ES-I3 (cell line): ENCODE results near the gene GPATCH1.

ENCODE experiments used
- H3K36me3 ChIP-seq: 2 replicates; pipeline ENCODE4 v1.6.1; 2013; ENCODE audit warnings: mild to moderate bottlenecking, low read length, control low read depth, moderate library complexity; ENCODE audit not compliant: insufficient read depth
- H3K4me1 ChIP-seq: 2 replicates; pipeline ENCODE4 v1.6.1; 2013; ENCODE audit warnings: mild to moderate bottlenecking, control low read depth, low read length; ENCODE audit not compliant: insufficient read depth
- H3K9ac ChIP-seq: 2 replicates; pipeline ENCODE4 v1.6.1; 2013; ENCODE audit warnings: low read depth, mild to moderate bottlenecking, low read length, moderate library complexity
- H3K9me3 ChIP-seq: 2 replicates; pipeline ENCODE4 v1.6.1; 2013; ENCODE audit warnings: mild to moderate bottlenecking, low read length, moderate library complexity; ENCODE audit not compliant: control insufficient read depth, insufficient read depth

GPATCH1 gene

DNA sequence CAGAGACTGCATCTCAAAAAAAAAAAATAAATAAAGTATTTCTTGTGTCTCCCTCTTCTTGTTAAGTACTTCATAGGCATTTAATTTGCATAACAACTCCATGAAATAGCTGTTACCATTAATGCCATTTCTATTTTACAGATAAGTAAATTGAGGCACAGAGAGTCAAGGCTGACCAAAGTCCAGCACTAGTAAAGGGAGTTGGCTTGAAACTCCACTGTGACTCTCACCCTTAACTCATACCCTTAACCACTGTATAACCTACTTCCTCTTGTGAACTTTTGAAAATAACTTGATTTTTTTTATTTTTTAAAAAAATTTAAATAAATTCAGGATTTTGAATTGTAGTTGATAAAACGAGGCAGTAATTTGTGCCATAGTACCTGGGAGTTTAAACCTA, 6.0 kb downstream of the GPATCH1 start:
- no peaks in the 10 kb centered on the region for H3K9me3 ChIP-seq
- H3K36me3 ChIP-seq = no peaks in the 10 kb centered on the region
- H3K9ac ChIP-seq = no peak overlapping the region
- peaks cover 6% of the 10 kb centered on the region; the same call in 1 of the 2 replicates for H3K4me1 ChIP-seq

DNA sequence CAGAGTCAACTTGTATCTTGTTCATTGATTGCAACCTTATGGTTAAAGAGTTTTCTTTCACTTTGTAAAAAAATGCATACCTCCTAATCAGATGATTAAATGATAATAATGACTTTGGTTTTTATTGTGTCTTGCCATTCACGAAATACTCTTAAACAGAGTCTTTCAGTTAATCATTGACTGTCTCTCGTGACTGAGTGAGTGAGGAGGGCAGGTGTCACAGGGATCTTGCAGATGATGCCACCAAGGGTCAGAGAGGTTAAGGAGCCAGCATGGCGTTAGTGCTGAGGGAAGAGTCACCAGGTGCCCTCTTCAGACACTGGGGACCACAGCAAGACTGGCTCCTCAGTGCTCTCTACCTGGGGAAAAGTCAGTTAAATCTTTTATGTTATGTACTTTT, 8.0 kb downstream of the GPATCH1 start:
- Histone ChIP-seq H3K4me1 (peaks cover 6% of the 10 kb centered on the region; the same call in 1 of the 2 replicates), H3K9ac (no peak overlapping the region), H3K36me3 (peaks cover 8% of the 10 kb centered on the region; the same call in 1 of the 2 replicates), H3K9me3 (no peaks in the 10 kb centered on the region)

DNA sequence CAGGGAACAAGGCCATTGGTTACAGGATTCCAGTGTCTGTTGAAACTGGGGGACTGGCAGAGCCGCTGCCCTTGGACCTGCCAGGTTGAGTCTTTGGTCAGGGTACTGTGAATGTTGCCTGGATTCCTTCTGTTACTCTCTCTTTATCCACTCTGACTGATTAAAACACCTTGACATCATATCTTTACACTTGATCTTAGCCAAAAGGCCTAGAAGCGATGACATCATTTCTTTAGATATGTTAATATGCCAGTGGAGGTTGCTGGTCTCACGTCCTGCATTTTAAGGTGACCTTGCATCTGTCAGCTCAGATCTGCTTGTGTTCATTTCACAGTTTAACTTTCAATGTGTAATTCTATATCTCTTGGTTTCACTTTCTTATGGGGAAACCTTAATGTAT, 9.2 kb downstream of the GPATCH1 start:
- no peaks in the 10 kb centered on the region for H3K9me3 ChIP-seq
- H3K9ac ChIP-seq = no peak overlapping the region
- peaks cover 6% of the 10 kb centered on the region; the same call in 1 of the 2 replicates for H3K4me1 ChIP-seq
- H3K36me3 ChIP-seq = peaks cover 8% of the 10 kb centered on the region; the same call in 1 of the 2 replicates

GRCh38 chr19:33093420-33094210, 12.6 kb downstream of the GPATCH1 start:
- peaks cover 6% of the 10 kb centered on the region; the same call in 1 of the 2 replicates for H3K4me1 ChIP-seq
- no peak overlapping the region for H3K9ac ChIP-seq
- H3K36me3 ChIP-seq = peaks cover 8% of the 10 kb centered on the region; the same call in 1 of the 2 replicates
- H3K9me3 ChIP-seq = no peaks in the 10 kb centered on the region

DNA sequence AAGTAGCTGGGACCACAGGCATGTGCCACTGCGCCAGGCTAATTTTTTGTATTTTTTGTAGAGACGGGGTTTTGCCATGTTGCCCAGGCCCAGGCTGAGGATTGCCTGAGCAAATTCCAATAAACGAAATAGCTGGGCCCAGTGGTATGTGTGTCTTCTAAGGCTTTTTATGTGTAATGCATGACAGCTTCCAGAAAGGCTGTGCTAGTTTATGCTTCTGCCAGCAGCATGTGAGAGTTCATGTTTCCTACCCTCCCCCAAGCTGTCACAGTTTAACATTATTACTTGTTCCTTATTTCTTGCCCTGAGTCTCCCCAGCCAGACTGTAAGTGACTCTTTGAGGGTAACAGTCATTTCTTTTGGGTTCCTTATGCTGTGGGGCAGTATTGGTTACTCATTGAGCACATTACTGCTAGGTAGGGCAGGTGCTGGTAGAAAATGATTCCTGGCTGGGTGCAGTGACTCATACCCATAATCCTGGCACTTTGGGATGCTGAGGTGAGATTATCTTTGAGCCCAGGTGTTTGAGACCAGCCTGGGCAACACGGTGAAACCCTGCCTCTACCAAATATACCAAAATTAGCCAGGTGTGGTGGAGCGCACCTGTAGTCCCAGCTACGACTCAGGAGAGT, 13.6 kb downstream of the GPATCH1 start:
- Histone ChIP-seq H3K36me3 (peaks cover 8% of the 10 kb centered on the region; the same call in 1 of the 2 replicates), H3K9ac (no peak overlapping the region), H3K9me3 (no peaks in the 10 kb centered on the region), H3K4me1 (peaks cover 6% of the 10 kb centered on the region; the same call in 1 of the 2 replicates)

DNA sequence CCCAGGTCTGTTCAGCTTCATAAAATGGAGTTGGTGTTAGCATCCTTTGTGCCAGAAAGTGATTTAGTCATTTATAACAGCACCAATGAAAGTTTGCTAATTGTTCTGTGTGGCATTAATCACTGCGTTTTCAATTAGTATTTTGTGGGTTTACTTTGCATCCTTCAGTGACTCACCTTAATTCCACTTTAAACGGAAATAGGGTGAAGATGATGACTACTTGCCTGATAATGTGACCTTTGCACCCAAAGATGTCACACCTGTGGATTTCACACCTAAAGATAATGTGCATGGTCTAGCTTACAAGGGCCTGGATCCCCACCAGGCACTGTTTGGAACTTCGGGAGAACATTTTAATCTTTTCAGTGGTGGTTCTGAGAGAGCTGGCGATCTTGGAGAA, 15.0 kb downstream of the GPATCH1 start:
- H3K4me1 ChIP-seq = no peaks in the 10 kb centered on the region
- no peak overlapping the region for H3K9ac ChIP-seq
- H3K36me3 ChIP-seq = peaks cover 8% of the 10 kb centered on the region; the same call in 1 of the 2 replicates
- H3K9me3 ChIP-seq = no peaks in the 10 kb centered on the region

GRCh38 chr19:33098055-33098534, 17.1 kb downstream of the GPATCH1 start:
- peaks cover 11% of the 10 kb centered on the region; the same call in 1 of the 2 replicates for H3K36me3 ChIP-seq

DNA sequence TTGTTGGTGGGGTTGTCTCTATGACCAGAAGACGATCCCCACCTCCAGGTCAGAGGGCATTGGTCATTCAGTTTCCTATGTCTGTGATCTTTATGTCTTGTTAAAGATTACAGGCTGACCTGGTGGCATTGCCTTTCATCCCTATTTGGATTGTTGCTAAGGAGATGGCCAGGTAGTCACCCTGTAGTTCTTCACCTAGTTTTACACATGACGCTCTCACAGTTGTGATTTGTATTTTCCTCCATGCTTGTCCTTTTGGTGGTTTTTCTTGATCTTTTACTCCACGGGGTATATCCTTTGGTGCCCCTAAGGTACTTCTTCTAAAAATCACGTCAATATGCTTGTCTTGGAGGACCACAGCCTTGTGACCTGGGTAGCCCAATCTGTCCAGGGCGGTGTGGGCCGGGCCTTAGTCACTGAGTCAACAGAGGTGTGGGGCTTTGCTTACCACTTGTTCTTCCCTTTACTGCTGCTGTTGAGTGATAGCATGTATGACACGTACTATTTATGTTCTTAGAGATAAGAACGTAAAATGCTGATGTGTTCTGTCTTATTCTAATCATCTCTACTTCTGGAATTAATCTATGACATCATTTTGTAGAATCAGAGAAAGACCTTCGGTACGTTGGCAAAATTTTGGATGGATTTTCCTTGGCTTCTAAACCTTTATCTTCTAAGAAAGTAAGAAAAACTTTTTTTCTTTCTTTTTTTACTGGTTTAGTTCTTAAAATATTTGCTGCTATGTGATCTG, 20.1 kb downstream of the GPATCH1 start:
- H3K9ac ChIP-seq = no peak overlapping the region
- H3K4me1 ChIP-seq = no peaks in the 10 kb centered on the region
- no peaks in the 10 kb centered on the region for H3K9me3 ChIP-seq
- H3K36me3 ChIP-seq = 0 out of 2 replicates have a peak, but pooled peaks cover 5% of the 10 kb centered on the region

More at GRCh38 chr19:33098055-33098534, 17.1 kb downstream of the GPATCH1 start:
- no peaks in the 10 kb centered on the region for H3K9me3 ChIP-seq
- H3K9ac ChIP-seq = no peak overlapping the region
- no peaks in the 10 kb centered on the region for H3K4me1 ChIP-seq

- H3K36me3 ChIP-seq = peaks cover 8% of the 10 kb centered on the region; the same call in 1 of the 2 replicates
- no peaks in the 10 kb centered on the region for H3K9me3 ChIP-seq
- H3K9ac ChIP-seq = no peak overlapping the region
- no peaks in the 10 kb centered on the region for H3K4me1 ChIP-seq
Observed at GRCh38 chr19:33102893-33103292, 21.9 kb downstream of the GPATCH1 start.

GRCh38 chr19:33108161-33108560, 27.2 kb downstream of the GPATCH1 start:
- Histone ChIP-seq H3K36me3 (peaks cover 8% of the 10 kb centered on the region), H3K4me1 (no peaks in the 10 kb centered on the region), H3K9me3 (no peaks in the 10 kb centered on the region), H3K9ac (no peak overlapping the region)

GRCh38 chr19:33110137-33110910, 29.3 kb downstream of the GPATCH1 start:
- Histone ChIP-seq H3K4me1 (no peaks in the 10 kb centered on the region), H3K9me3 (no peaks in the 10 kb centered on the region), H3K9ac (no peak overlapping the region), H3K36me3 (peaks cover 7% of the 10 kb centered on the region)

DNA sequence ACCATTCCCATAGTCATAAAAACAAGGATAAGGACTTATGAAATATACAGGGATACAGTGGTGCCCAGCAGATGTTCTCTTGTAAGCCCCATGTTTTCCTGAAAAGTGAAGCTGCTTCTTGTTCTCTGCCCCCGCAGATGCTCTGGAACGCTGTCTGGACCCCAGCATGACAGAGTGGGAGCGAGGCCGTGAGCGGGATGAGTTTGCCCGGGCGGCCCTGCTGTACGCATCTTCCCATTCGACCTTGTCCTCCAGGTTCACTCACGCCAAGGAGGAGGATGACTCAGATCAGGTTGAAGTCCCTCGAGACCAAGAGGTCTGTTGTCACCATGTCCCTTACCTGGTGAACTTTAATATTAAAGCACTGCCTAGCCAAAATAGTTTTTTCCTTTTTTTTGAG, 30.6 kb downstream of the GPATCH1 start:
- Histone ChIP-seq H3K36me3 (peaks cover 7% of the 10 kb centered on the region), H3K9me3 (no peaks in the 10 kb centered on the region), H3K4me1 (no peaks in the 10 kb centered on the region), H3K9ac (no peak overlapping the region)

DNA sequence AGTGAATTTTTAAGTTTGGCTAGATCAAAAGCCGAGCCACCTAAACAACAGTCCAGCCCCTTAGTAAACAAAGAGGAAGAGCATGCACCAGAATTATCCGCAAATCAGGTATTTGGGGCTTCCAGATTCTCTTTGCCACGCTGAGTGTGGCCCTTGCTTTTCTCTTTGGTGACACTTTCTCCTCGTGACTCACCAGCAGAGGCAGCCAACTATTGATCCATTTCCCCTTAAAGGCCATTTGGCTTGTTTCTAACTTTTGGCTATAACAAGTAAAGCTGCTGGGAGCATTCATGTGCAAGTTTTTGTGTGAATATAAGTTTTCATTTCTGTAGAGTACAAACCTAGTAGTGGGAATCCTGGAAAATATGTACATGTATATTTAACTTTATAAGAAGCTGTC, 33.3 kb downstream of the GPATCH1 start:
- Histone ChIP-seq H3K36me3 (peaks cover 4% of the 10 kb centered on the region; the same call in 1 of the 2 replicates), H3K9me3 (no peaks in the 10 kb centered on the region), H3K9ac (no peak overlapping the region), H3K4me1 (no peaks in the 10 kb centered on the region)
